ENCODE measurements around the gene SRP19. TPM values are rescaled to one million over a fixed set of nuclear protein-coding genes. Genes with fewer than 3 reads are reported as not detected.

SRP19 gene
- total and polyA plus RNA-seq, 2 experiments from 2014 or later, result 104 to 406 TPM

GRCh38 chr5:112812549-112812948 is 48.5 kb upstream of the SRP19 start (continued):
- TF ChIP-seq REST (IDR thresholded peaks at IDR 0.05; ENCODE audit: unreplicated experiment) (no peak), STAT1 (IDR thresholded peaks at IDR 0.05; ENCODE audit: unreplicated experiment) (no peak), CTCF (conservative IDR thresholded peaks at IDR 0.05; ENCODE audit: low read depth in 2 of 2) (no peak), ZNF114 (CRISPR knock-in tag; IDR thresholded peaks at IDR 0.05) (no peak), POLR2AphosphoS5 (IDR thresholded peaks at IDR 0.05; ENCODE audit: low read depth) (no peak), EZH2phosphoT487 (IDR thresholded peaks at IDR 0.05; ENCODE audit: unreplicated experiment) (no peak), NANOG (IDR thresholded peaks at IDR 0.05; ENCODE audit: borderline replicate concordance) (no peak), ETS1 (IDR thresholded peaks at IDR 0.05) (no peak), CREB1 (CRISPR knock-in tag; IDR thresholded peaks at IDR 0.05; ENCODE audit: low read depth) (no peak), EZH2 (IDR thresholded peaks at IDR 0.05; ENCODE audit: low read depth, unreplicated experiment) (no peak)

GRCh38 chr5:112820246-112820645 is 40.8 kb upstream of the SRP19 start:
- Histone ChIP-seq H4K20me1 (replicated peaks; ENCODE audit: insufficient read depth) (no peaks in the 10 kb centered on the region), H3K27ac (ENCODE audit: low read depth) (no peak overlapping the region), H2AFZ (no peak overlapping the region), H3K36me3 (ENCODE audit: insufficient read depth) (peaks cover 7% of the 10 kb centered on the region; the same call in 1 of the 2 replicates), H3K4me3 (no peak overlapping the region), H3K27me3 (ENCODE audit: insufficient read depth) (no peaks in the 10 kb centered on the region), H3K4me1 (ENCODE audit: insufficient read depth) (peaks cover 15% of the 10 kb centered on the region), H3F3A (replicated peaks; ENCODE audit: low read depth) (no peaks in the 10 kb centered on the region), H3K4me2 (no peak overlapping the region), H3K9me2 (ENCODE audit: insufficient read depth) (no peaks in the 10 kb centered on the region), H3K79me2 (replicated peaks; ENCODE audit: insufficient read depth) (no peaks in the 10 kb centered on the region)
- Mint-ChIP-seq H3K9me3 (no peaks in the 10 kb centered on the region), H3K4me3 (no peak overlapping the region), H3K27me3 (ENCODE audit: insufficient read depth, low read depth, poor library complexity) (no peaks in the 10 kb centered on the region), H3K36me3 (ENCODE audit: low read depth) (peaks cover 52% of the 10 kb centered on the region), H3K4me1 (peaks cover 27% of the 10 kb centered on the region), H3K27ac (no peak overlapping the region)
- TF ChIP-seq ZNF114 (CRISPR knock-in tag; IDR thresholded peaks at IDR 0.05) (no peak), NANOG (IDR thresholded peaks at IDR 0.05; ENCODE audit: borderline replicate concordance) (no peak), EZH2 (IDR thresholded peaks at IDR 0.05; ENCODE audit: low read depth, unreplicated experiment) (no peak), ZNF462 (CRISPR knock-in tag; IDR thresholded peaks at IDR 0.05) (no peak)
- ATAC-seq (no peak), DNase-seq (ENCODE audit: low spot score) (no peak)

Measured in GM23338 (cell line).